Measurements from ENCODE around the gene MBTD1. TPM values are rescaled to one million over a fixed set of nuclear protein-coding genes. Genes with fewer than 3 reads are reported as not detected.

MBTD1 gene
- total and polyA plus RNA-seq, 9 of the 15 experiments (the other 6 are each of a cell fraction or from before 2014, with no cell fraction given): 2.1 to 26.3 (median 13.3) TPM

DNA sequence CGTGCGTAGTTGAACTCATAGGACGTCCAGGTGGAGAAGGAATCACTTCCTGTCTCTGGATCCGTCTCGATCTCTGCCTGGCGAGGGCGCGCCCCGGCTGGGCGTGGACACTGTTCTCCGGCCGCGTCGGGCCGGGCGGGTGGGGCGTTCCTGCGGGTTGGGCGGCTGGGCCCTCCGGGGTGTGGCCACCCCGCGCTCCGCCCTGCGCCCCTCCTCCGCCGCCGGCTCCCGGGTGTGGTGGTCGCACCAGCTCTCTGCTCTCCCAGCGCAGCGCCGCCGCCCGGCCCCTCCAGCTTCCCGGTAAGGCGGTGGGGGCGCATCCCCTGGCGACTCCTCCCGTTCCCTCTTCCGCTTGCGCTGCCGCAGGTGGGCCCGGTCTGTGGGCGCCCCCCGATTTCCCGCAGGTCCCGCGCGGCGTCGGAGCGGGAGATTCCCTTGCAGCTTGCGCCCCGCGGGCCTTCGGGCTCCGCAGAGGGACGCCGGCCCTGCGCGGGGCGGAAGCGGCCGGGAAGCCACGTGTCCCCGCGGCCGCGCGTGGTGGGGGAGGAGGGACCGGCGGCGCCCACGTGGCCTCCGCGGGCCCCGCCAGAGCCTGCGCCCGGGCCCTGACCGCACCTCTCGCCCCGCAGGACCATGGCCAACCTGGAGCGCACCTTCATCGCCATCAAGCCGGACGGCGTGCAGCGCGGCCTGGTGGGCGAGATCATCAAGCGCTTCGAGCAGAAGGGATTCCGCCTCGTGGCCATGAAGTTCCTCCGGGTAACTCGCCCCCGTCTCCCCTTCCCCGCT lies 93.5 kb downstream of the MBTD1 start, which contains the start of gene NME2 (continued):
- TF ChIP-seq, protein P1, sequence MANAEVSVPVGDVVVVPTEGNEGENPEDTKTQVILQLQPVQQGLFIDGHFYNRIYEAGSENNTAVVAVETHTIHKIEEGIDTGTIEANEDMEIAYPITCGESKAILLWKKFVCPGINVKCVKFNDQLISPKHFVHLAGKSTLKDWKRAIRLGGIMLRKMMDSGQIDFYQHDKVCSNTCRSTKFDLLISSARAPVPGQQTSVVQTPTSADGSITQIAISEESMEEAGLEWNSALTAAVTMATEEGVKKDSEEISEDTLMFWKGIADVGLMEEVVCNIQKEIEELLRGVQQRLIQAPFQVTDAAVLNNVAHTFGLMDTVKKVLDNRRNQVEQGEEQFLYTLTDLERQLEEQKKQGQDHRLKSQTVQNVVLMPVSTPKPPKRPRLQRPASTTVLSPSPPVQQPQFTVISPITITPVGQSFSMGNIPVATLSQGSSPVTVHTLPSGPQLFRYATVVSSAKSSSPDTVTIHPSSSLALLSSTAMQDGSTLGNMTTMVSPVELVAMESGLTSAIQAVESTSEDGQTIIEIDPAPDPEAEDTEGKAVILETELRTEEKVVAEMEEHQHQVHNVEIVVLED (CRISPR knock-in tag; IDR thresholded peaks at IDR 0.05): peak; percentile 25; the same call in 1 of the 2 replicates
- 0 out of 2 replicates have a peak, but pooled peaks have one; percentile 17 for TF ChIP-seq KLF1 (tag; IDR thresholded peaks at IDR 0.05)
- peak; percentile 85 for TF ChIP-seq POLR2A (conservative IDR thresholded peaks at IDR 0.05)
- TF ChIP-seq, protein P2, sequence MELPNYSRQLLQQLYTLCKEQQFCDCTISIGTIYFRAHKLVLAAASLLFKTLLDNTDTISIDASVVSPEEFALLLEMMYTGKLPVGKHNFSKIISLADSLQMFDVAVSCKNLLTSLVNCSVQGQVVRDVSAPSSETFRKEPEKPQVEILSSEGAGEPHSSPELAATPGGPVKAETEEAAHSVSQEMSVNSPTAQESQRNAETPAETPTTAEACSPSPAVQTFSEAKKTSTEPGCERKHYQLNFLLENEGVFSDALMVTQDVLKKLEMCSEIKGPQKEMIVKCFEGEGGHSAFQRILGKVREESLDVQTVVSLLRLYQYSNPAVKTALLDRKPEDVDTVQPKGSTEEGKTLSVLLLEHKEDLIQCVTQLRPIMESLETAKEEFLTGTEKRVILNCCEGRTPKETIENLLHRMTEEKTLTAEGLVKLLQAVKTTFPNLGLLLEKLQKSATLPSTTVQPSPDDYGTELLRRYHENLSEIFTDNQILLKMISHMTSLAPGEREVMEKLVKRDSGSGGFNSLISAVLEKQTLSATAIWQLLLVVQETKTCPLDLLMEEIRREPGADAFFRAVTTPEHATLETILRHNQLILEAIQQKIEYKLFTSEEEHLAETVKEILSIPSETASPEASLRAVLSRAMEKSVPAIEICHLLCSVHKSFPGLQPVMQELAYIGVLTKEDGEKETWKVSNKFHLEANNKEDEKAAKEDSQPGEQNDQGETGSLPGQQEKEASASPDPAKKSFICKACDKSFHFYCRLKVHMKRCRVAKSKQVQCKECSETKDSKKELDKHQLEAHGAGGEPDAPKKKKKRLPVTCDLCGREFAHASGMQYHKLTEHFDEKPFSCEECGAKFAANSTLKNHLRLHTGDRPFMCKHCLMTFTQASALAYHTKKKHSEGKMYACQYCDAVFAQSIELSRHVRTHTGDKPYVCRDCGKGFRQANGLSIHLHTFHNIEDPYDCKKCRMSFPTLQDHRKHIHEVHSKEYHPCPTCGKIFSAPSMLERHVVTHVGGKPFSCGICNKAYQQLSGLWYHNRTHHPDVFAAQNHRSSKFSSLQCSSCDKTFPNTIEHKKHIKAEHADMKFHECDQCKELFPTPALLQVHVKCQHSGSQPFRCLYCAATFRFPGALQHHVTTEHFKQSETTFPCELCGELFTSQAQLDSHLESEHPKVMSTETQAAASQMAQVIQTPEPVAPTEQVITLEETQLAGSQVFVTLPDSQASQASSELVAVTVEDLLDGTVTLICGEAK (IDR thresholded peaks at IDR 0.05): no peak
- TF ChIP-seq, protein P2 (CRISPR knock-in tag; IDR thresholded peaks at IDR 0.05): 0 out of 2 replicates have a peak, but pooled peaks have one; percentile 26
- TF ChIP-seq BRCA1 (IDR thresholded peaks at IDR 0.05): no peak
- TF ChIP-seq BRCA1 (CRISPR knock-in tag; IDR thresholded peaks at IDR 0.05): 0 out of 2 replicates have a peak, but pooled peaks have one; percentile 84
- TF ChIP-seq KAT7 (CRISPR knock-in tag; IDR thresholded peaks at IDR 0.05; ENCODE audit: borderline replicate concordance): peak; percentile 13; the same call in 1 of the 2 replicates
- no peak for TF ChIP-seq MECOM (CRISPR knock-in tag; IDR thresholded peaks at IDR 0.05)
- peak; percentile 86 to 97; a peak in 3 of 4 replicates for TF ChIP-seq SIN3A (IDR thresholded peaks at IDR 0.05; ENCODE audit: borderline replicate concordance in 2 of 2, control insufficient read depth in 1 of 2, low read depth in 2 of 2, low read length in 2 of 2)
- TF ChIP-seq SRSF1 (IDR thresholded peaks at IDR 0.05; ENCODE audit: low read depth, low read length): no peak
- TF ChIP-seq ZNF263 (CRISPR knock-in tag; IDR thresholded peaks at IDR 0.05; ENCODE audit: borderline replicate concordance): 0 out of 2 replicates have a peak, but pooled peaks have one; percentile 20
- no peak for TF ChIP-seq TBP (optimal IDR thresholded peaks at IDR 0.05; ENCODE audit: low read depth, low read length)
- TF ChIP-seq GABPB1 (CRISPR knock-in tag; IDR thresholded peaks at IDR 0.05): peak; percentile 51; the same call in 1 of the 2 replicates
- no peak for TF ChIP-seq CBX8 (IDR thresholded peaks at IDR 0.05; ENCODE audit: borderline replicate concordance, extremely low read depth, low read depth, low read length, poor library complexity, severe bottlenecking)
- peak; percentile 60 to 90; a peak in 2 of 4 replicates for TF ChIP-seq NONO (IDR thresholded peaks at IDR 0.05; ENCODE audit: low read depth in 2 of 2, low read length in 1 of 2)
- no peak for TF ChIP-seq LCOR (CRISPR knock-in tag; IDR thresholded peaks at IDR 0.05)
